ENCODE measurements around the gene NOTUM.

- TF ChIP-seq CTCF (IDR thresholded peaks at IDR 0.05 in 2 of 3, conservative IDR thresholded peaks at IDR 0.05 in 1 of 3; ENCODE audit: control insufficient read depth in 2 of 3, extremely low read depth in 1 of 3, insufficient read depth in 1 of 3, low read depth in 3 of 3, low read length in 3 of 3) (no peak), EZH2 (IDR thresholded peaks at IDR 0.05; ENCODE audit: borderline replicate concordance, control insufficient read depth, low read depth, low read length) (no peak), RAD51 (IDR thresholded peaks at IDR 0.05) (no peak), ASH2L (IDR thresholded peaks at IDR 0.05; ENCODE audit: borderline replicate concordance, low read depth) (no peak), RB1 (IDR thresholded peaks at IDR 0.05; ENCODE audit: borderline replicate concordance) (no peak), NR2F1 (conservative IDR thresholded peaks at IDR 0.05) (no peak), ZBTB33 (IDR thresholded peaks at IDR 0.05) (no peak), SIX5 (IDR thresholded peaks at IDR 0.05; ENCODE audit: low read depth, low read length, severe bottlenecking) (no peak), PAX8 (IDR thresholded peaks at IDR 0.05) (no peak)
These were observed 19.1 kb upstream of the NOTUM start for GRCh38 chr17:81980122-81980521.
